SJCRH30 (cell line): ENCODE measurements around the gene LIPE. TPM values are rescaled to one million over a fixed set of nuclear protein-coding genes. Genes with fewer than 3 reads are reported as not detected.

Experiments used
- DNase-seq, 2 experiments: peaks; one replicate each; pipeline ENCODE4 v3.0.0-alpha.2; 2015 to 2020
- H3K27ac ChIP-seq: fragments of 250-450 bp; sonication (Bioruptor Pico); 2 replicates; pipeline ENCODE4 v1.5.1; 2020; ENCODE audit warnings: mild to moderate bottlenecking, moderate library complexity
- H3K27me3 ChIP-seq: fragments of 250-450 bp; sonication (Bioruptor Pico); 2 replicates; pipeline ENCODE4 v1.5.1; 2020; ENCODE audit warnings: mild to moderate bottlenecking, moderate library complexity
- H3K36me3 ChIP-seq: fragments of 250-450 bp; sonication (Bioruptor Pico); 2 replicates; pipeline ENCODE4 v1.5.1; 2020; ENCODE audit warnings: mild to moderate bottlenecking, moderate library complexity
- H3K4me1 ChIP-seq: fragments of 250-450 bp; sonication (Bioruptor Pico); 2 replicates; pipeline ENCODE4 v1.5.1; 2020; ENCODE audit warnings: mild to moderate bottlenecking, moderate library complexity
- H3K4me3 ChIP-seq: fragments of 250-450 bp; sonication (Bioruptor Pico); 2 replicates; pipeline ENCODE4 v1.5.1; 2020; ENCODE audit warnings: mild to moderate bottlenecking, moderate library complexity
- H3K9me3 ChIP-seq: fragments of 250-450 bp; sonication (Bioruptor Pico); replicated peaks from 2 replicates; pipeline ENCODE4 v1.5.1; 2020; ENCODE audit warnings: mild to moderate bottlenecking, moderate library complexity
- total RNA-seq: library from RNA; depleted of rRNA; stranded (reverse); fragments of >200 nt; shearing (Covaris generic); gene quantifications from 2 replicates; pipeline ENCODE4 v1.2.3, GENCODE V29; 2014

The LIPE gene
- total RNA-seq, 1 experiment from 2014 or later, result not detected

- H3K27ac ChIP-seq, result peak overlapping the region; percentile 40
- peak; percentile 98 to 99 for DNase-seq
- H3K27me3 ChIP-seq, result no peaks in the 10 kb centered on the region; the same call in none of the 2 replicates
- 0 out of 2 replicates have a peak, but pooled peaks cover 3% of the 10 kb centered on the region for H3K4me1 ChIP-seq
- H3K9me3 ChIP-seq, result no peaks in the 10 kb centered on the region
- peak overlapping the region; percentile 66 for H3K4me3 ChIP-seq
- no peaks in the 10 kb centered on the region for H3K36me3 ChIP-seq
These were observed 30.6 kb downstream of the LIPE start for GRCh38 chr19:42396381-42397262.

GRCh38 chr19:42394751-42395150 lies 32.4 kb downstream of the LIPE start:
- Histone ChIP-seq H3K9me3 (no peaks in the 10 kb centered on the region), H3K27ac (no peak overlapping the region), H3K36me3 (no peaks in the 10 kb centered on the region), H3K27me3 (peaks cover 3% of the 10 kb centered on the region), H3K4me3 (no peak overlapping the region), H3K4me1 (0 out of 2 replicates have a peak, but pooled peaks cover 3% of the 10 kb centered on the region)
- DNase-seq, result no peak

- 0 out of 2 replicates have a peak, but pooled peaks cover 3% of the 10 kb centered on the region for H3K4me1 ChIP-seq
- H3K9me3 ChIP-seq, result no peaks in the 10 kb centered on the region
- H3K36me3 ChIP-seq, result no peaks in the 10 kb centered on the region
- H3K27me3 ChIP-seq, result peaks cover 3% of the 10 kb centered on the region
- DNase-seq, result no peak
- no peak overlapping the region for H3K4me3 ChIP-seq
- H3K27ac ChIP-seq, result no peak overlapping the region
These were observed 35.0 kb downstream of the LIPE start for GRCh38 chr19:42392165-42392564.

- H3K27me3 ChIP-seq, result peaks cover 3% of the 10 kb centered on the region
These were observed 37.3 kb downstream of the LIPE start, which contains the start of gene CNFN for GRCh38 chr19:42389899-42390298. CNFN (minus strand) TSS chr19:42390297; CDS start chr19:42389037, 1,260 bp downstream.

GRCh38 chr19:42388851-42389489 lies 38.2 kb downstream of the LIPE start:
- peaks cover 3% of the 10 kb centered on the region for H3K27me3 ChIP-seq
- no peak overlapping the region for H3K27ac ChIP-seq
- no peaks in the 10 kb centered on the region for H3K36me3 ChIP-seq
- no peak overlapping the region for H3K4me3 ChIP-seq
- no peaks in the 10 kb centered on the region for H3K9me3 ChIP-seq
- H3K4me1 ChIP-seq, result no peaks in the 10 kb centered on the region
- no peak for DNase-seq

More at GRCh38 chr19:42389899-42390298, 37.3 kb downstream of the LIPE start, which contains the start of gene CNFN:
- no peak for DNase-seq
- Histone ChIP-seq H3K27ac (no peak within 1 kb of the TSS), H3K4me3 (no peak within 1 kb of the TSS), H3K36me3 (no peaks in the 10 kb centered on the region), H3K4me1 (no peaks in the 10 kb centered on the region), H3K9me3 (no peaks in the 10 kb centered on the region)

- Histone ChIP-seq H3K4me3 (no peak overlapping the region), H3K9me3 (no peaks in the 10 kb centered on the region), H3K36me3 (no peaks in the 10 kb centered on the region), H3K27me3 (peaks cover 3% of the 10 kb centered on the region), H3K27ac (no peak overlapping the region), H3K4me1 (no peaks in the 10 kb centered on the region)
- no peak for DNase-seq
These were observed 40.0 kb downstream of the LIPE start for GRCh38 chr19:42386974-42387707.

GRCh38 chr19:42380155-42380554 lies 47.0 kb downstream of the LIPE start:
- H3K27me3 ChIP-seq, result no peaks in the 10 kb centered on the region
- H3K4me1 ChIP-seq, result no peaks in the 10 kb centered on the region
- no peaks in the 10 kb centered on the region for H3K36me3 ChIP-seq
- no peaks in the 10 kb centered on the region for H3K9me3 ChIP-seq
- no peak overlapping the region for H3K27ac ChIP-seq
- DNase-seq, result no peak
- H3K4me3 ChIP-seq, result no peak overlapping the region

- no peak for DNase-seq
- Histone ChIP-seq H3K4me3 (no peak overlapping the region), H3K9me3 (no peaks in the 10 kb centered on the region)
These were observed 48.7 kb downstream of the LIPE start for GRCh38 chr19:42378225-42379215.

GRCh38 chr19:42376177-42376555 lies 51.0 kb downstream of the LIPE start:
- Histone ChIP-seq H3K27me3 (no peaks in the 10 kb centered on the region), H3K4me3 (no peak overlapping the region), H3K9me3 (no peaks in the 10 kb centered on the region), H3K36me3 (no peaks in the 10 kb centered on the region), H3K27ac (no peak overlapping the region), H3K4me1 (no peaks in the 10 kb centered on the region)
- no peak for DNase-seq

More at GRCh38 chr19:42378225-42379215, 48.7 kb downstream of the LIPE start:
- Histone ChIP-seq H3K27ac (no peak overlapping the region), H3K36me3 (no peaks in the 10 kb centered on the region), H3K4me1 (no peaks in the 10 kb centered on the region), H3K27me3 (no peaks in the 10 kb centered on the region)

GRCh38 chr19:42375415-42376176 lies 51.6 kb downstream of the LIPE start:
- H3K9me3 ChIP-seq, result no peaks in the 10 kb centered on the region
- H3K36me3 ChIP-seq, result no peaks in the 10 kb centered on the region
- no peaks in the 10 kb centered on the region for H3K4me1 ChIP-seq
- H3K4me3 ChIP-seq, result no peak overlapping the region
- no peak for DNase-seq
- no peaks in the 10 kb centered on the region for H3K27me3 ChIP-seq
- H3K27ac ChIP-seq, result no peak overlapping the region

- no peaks in the 10 kb centered on the region for H3K27me3 ChIP-seq
- no peak overlapping the region for H3K4me3 ChIP-seq
These were observed 52.3 kb downstream of the LIPE start for GRCh38 chr19:42374826-42375376.

GRCh38 chr19:42370626-42371175 lies 56.5 kb downstream of the LIPE start:
- Histone ChIP-seq H3K36me3 (no peaks in the 10 kb centered on the region), H3K9me3 (no peaks in the 10 kb centered on the region), H3K27me3 (no peaks in the 10 kb centered on the region), H3K27ac (no peak overlapping the region), H3K4me1 (peaks cover 4% of the 10 kb centered on the region; the same call in 1 of the 2 replicates), H3K4me3 (no peak overlapping the region)
- no peak for DNase-seq

More at GRCh38 chr19:42374826-42375376, 52.3 kb downstream of the LIPE start:
- Histone ChIP-seq H3K36me3 (no peaks in the 10 kb centered on the region), H3K27ac (no peak overlapping the region), H3K4me1 (peaks cover 4% of the 10 kb centered on the region; the same call in 1 of the 2 replicates), H3K9me3 (no peaks in the 10 kb centered on the region)
- DNase-seq, result no peak
